Central memory CD4-positive, alpha-beta T cell (primary cell): ENCODE results near the gene U2AF2.

Experiments used
- DNase-seq: peaks from one replicate; pipeline ENCODE4 v3.0.0; 2022

The U2AF2 gene

DNA sequence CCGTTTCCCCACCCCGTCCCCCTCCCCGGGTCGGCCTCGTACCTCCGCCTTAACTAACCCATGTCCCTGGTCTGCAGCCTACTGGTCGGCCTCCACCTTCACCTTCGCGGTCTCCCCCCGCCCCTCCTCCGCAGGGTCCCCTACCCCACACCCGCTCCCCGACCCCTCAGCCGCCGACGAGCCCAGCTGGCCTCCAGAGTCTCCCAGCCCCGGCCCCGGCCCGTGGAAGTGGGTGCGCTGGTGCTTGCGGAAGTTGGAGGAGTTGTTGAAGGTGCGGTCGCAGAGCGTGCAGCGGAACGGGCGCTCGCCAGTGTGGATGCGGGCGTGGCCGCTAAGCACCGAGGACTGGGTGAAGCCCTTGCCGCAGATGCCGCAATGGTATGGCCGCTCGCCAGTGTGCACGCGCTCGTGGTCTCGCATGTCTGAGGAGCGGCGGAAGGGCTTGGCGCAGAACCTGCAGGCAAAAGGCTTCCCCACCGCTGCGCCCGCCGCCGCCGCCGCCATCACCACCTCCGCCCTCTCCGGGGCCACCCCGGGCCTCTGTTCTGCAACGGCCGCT is 33.1 kb upstream of the U2AF2 start:
- no peak for DNase-seq

DNA sequence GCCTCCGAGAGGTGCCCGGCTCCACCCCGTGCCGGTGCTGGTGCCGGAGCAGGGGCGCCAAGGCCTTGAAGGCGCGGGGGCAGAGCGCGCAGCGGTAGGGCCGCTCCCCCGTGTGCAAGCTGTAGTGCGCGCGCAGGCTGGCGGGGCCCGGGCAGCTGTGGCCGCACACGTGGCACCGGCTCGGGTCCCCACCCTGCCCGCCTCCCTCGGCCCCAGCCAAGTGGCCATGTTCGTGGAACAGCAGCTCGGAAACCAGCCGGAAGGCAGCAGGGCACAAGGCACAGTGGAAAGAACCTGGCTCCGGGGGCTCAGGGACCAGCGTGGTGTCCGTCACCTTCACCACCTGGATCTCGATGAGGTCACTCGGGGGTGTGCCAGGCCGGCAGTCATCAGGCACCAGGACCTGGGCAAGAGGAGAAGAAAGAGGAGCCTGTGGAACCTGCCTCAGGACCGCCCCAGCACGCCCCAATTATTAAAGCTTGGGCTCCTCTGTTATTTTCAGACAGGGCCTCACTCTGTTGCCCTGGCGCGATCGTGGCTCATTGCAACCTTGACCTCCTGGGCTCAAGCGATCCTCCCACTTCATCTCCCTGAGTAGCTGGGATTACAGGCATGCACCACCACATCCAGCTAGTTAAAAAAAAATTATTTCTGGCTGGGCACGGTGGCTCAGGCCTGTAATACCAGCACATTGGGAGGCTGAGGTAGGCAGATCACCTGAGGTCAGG is 32.4 kb upstream of the U2AF2 start:
- DNase-seq: no peak

DNA sequence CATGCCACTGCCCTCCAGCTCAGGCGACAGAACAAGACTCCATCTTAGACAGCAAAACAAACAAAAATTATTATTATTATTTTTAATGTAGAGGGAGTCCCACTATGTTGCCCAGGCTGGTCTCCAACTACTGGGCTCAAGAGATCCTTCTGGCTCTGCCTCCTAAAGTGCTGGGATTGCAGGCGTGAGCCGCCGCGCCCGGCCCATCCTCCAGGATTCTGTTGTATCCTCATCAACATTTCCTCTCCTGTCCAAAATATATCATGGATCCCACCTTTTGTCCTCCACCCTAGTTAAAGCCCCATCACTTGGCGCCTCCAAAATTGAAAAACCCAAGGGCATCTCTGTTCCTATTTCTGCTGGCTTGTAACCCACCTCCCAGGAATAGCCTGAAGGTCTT is 31.7 kb upstream of the U2AF2 start:
- DNase-seq: no peak

DNA sequence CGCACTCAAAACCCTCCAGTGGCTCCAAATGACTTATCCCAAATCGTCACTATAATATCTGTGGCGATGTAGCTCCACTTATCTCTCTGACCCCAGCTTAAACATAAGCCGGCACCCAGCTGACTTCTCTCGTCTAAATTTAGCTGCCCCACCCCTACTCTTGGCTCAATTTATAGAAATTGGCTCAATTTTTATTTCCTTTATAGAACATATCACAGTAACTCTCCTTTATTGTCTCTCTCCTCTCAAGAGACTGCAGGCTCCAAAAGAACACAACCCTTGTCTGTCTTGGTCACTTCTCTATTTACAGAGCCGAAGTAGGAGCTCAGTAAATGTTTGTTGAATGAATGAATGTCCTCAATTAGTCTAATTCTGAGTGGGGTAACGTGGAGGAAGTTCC is 31.3 kb upstream of the U2AF2 start:
- no peak for DNase-seq

DNA sequence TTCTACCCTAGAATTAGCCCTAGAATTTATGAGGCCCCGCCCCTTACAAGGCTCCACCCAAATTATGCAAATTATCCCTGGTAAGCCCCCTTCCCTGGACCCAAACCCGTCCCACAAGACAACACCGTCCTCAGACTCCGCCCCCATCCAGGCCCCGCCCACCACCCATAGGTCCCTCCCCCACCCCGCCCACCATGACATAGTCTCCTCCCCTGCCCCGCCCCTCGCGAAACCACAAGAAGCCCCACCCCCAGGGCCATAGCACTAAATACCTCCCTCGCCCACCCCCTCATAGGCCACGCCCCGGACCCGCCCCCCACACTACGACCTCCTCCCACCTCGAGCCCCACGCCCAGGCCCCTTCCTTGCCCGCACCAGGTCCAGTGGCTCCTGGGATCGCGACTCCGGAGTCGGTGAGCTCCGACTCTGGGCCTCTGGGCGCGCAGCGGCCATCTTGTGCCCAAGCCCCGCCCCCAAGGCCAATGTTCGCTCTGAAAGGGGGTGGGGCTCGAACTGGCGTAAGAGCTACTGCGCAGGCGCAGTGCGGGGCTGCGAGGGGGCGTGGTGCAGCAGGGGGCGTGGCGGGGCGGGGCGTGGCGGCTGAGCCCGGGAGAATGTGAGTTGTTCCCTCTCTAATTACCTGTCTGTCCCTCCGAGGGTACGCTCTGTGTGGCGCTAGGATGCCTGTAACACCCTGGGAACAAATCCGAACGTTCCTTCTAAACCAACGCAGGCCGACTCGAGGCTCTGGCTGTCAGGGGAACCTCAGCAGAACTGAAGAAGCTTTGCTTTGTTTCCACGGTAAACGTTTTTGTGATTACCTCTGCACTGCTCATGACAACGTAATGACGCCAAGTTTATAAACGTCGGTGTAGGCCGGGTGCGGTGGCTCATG is 30.5 kb upstream of the U2AF2 start, which contains the start of gene ZNF784:
Gene ZNF784, minus strand, starts transcription at position 458 of the 895 bp plus-strand sequence. Its CDS starts 5 bp downstream, at position 453.
- peak; percentile 92 for DNase-seq

DNA sequence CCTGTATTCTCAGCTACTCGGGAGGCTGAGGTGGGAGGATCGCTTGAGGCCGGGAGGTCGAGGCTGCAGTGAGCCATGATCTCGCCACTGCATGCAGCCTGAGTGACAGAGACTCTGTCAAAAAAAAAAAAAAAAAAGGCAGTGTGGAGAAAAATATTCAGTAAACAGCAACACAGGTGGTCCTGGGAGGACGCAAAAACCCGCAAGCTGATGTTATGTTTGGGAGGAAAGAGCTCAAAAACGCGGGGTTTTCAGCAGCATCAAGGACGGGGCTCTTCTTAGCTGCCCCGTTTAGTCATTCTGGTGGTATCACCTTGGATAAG is 29.9 kb upstream of the U2AF2 start:
- DNase-seq: no peak

DNA sequence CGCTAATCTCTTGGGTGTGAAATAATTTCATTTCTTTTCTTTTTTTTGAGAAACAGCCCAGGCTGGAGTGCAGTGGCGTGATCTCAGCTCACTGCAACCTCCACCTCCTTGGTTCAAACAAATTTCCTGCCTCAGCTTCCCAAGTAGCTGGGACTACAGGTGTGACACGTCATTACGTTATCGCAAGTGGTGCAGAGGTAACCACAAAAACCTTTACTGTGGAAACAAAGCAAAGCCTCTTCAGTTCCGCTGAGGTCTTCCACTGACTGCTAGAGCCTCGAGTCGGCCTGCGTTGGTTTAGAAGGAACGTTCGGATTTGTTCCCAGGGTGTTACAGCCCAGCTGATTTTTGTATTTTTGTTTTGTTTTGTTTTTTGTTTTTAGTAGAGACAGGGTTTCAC is 28.5 kb upstream of the U2AF2 start:
- peak; percentile 91 for DNase-seq

DNA sequence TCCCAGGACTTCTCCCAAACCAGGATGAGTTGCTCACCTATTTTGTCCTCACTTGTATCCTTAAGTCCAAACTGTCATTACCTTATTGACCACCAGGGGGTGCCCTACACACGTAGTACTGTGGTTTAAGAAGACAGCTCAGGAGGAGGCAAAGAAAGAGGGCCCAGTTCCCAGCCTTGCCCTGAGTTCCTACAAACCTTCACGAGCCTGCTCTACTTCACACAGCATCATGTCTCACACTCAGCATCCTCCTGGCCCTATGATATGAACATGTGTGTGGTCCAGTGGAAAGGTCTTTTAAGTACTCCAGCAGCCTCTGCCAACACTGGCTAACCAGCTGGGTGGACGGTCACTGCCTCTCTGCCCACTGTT is 22.4 kb upstream of the U2AF2 start:
- peak; percentile 86 for DNase-seq

DNA sequence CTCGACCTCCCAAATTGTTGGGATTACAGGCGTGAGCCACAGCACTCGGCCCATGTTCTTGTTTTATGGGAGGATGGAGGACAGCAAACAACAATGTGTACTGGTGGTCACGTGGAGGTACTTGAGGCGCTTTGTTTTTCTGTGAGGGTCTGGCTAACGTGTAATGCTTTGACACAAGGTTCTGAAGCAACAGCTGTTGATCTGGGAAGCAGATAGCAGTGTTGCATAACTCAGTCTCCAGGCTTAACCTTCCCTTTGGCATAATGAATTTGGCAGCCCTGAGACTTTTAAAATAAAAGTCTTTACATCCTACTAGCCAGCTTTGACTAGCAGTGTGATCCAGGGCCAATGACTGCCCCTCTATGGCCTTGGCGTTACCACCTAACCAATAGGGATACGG is 21.0 kb upstream of the U2AF2 start:
- DNase-seq: no peak

DNA sequence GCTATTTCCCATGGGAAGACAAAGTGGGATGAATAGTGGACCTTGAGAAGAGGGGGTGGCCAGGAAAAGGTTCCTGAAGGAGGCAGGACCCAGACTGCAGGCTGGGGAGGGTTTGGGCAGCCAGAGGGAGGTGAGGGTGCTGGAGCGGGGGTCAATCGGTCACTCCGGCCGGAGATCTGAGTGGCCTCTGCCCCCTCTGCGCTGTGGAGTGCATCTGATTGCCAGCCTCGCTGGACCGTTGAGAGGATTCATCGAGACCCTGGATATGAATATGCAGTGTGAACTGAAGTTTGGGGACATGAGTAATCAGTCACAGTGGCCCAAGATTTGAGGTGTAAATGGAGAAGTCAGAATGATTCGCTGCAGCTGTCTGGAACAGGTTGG is 19.5 kb upstream of the U2AF2 start:
- DNase-seq: no peak

DNA sequence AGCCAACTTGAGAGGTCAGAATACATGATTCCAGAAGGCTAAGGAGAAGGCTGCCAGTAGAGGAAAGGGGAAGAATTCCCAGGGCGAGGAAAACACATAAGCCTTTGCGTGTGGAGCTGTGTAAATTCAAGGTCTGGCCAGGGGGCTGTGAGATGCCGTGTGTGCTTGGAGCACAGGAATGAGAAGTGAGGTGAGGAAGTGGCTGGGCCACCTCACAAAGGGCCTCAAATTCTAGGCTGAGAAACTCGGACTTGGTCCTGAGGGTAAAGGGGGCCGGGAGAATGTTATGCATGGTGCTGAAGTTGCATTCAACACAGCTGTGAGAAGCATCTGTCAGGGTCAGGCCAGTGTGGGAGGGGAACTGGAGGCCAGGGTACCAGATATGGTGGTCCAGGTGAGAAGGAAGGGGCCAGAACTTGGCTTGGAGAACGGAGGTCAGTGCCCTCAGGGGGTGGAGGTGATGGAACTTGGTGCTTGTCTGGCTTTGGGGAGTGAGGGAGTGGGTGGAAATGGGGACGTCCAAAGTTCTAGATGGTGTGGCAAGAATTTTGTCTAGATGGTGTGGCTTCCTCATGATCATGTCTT is 18.9 kb upstream of the U2AF2 start:
- no peak for DNase-seq

DNA sequence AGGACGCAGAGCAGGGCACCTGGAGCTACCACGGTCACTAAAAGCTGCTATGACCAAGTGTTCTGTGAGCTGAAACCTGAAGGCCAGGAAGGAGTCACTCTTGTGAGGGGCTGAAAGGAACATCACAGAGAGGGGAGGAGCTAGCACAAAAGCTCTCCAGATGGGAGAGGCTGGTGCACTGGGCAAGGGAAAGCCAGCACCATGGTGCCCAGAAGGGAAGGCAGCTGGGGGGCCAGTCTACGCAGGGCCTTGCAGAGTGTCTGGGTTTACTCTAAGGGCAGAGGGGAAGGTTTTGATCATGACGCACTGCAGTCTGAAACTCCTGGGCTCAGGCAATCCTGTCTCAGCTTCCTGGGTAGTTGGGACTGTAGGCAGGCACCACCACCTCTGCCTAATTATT is 18.1 kb upstream of the U2AF2 start:
- no peak for DNase-seq

DNA sequence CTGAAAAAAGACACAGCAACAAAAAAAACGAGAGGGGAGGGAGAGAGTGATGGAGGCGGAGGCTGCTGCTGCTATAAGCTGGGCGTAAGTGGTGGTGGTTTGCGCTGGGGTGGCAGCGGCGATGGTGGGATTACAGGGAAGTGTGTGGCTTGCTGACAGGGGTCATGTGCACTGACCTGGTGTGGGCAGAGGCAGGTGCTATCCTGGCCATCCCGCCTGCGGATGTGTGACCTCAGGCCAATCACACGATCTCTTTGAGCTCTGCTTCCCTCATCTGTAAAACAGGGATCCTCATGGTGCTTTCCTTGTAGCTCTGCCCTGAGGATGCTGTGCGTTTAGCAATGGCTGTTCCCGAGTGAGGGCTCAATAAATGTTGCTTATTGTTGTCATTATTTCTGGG is 17.3 kb upstream of the U2AF2 start:
- no peak for DNase-seq

DNA sequence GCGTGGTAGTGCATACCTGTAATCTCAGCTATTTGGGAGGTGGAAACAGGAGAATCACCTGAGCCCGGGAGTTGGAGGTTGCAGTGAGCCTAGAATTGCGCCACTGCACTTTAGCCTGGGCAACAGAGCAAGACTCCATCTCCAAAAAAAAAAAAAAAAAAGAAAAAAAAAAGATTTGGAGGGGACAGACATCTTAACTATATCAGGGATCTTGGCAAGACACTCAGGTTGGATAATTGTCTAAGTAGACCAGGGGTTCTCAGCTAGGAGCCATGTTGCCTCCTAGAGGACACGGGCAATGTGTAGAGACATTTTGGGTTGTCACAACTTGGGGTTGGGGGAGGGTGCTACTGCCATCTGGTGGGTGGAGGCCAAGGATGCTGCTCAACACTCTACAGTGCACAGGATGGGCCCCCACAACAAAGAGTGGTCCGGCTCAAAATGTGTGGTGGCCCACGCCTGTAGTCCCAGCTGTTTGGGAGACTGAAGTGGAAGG is 15.9 kb upstream of the U2AF2 start:
- peak; percentile 49 for DNase-seq

DNA sequence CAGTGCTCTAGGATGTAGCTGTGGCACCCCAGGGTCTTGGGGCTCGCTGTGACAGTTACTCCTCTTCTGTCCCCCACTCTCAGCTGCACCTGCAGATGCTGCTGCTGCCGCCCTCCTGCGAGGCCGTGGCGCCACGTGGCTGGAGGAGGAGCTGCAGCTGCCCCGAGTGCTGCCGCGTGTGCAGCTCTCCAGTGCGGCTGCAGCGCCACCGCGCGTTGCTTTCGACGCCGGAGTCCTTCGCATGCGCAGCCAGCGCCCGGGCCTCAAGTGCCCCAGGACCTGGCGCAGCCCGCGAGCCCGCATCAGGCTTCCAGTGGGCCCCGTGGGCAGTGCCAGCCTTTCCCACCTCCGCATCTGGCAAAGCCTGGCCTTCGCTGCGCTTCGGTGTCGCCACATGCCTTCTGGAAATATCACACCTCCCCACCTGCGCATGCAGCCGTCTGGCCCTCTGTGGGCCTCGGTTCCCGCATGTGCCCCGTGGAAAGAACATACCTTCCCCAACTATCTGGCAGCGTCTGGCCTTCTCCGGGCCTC is 14.7 kb upstream of the U2AF2 start:
- peak; percentile 75 for DNase-seq

DNA sequence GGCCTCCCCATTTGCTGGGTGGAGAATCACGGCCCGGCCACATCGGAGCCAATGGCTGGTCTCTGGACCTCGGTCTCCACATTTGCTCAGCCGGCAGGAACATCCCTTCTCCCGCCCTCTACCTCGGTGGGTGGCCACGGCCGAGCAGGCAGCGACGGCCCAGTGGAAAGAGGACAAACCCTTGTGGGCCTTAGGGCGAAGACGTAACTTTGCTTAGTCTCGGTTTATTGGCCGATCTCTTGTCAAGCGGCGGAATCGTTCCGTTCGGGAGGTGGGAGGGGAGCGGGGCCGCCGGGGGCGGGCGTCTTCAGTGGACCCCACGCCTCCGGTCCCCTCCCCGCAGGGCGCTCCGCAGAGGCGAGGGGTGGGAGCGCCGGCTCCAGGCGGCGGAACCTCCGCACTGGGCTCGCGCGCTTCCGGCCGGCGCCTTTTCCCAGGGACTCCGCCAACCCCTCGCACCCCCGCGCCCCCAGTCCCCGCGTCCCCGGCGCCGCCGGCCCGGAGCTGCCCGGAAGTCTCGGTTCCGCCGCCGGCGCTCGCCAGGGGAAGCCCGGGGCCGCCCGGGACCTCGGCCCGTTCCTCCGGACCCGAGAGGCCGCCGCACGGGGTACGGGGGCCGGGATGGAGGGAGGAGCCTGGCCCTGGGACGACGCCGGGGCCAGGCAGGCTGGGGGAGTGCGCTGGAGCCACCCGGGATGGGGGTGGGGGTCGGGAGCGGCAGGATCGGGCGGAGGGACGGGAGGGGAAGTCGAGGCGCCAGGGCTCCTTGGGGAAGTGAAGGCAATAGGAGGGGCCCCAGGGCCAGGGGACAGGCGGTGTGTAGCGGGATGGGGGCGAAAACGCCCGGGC is 14.0 kb upstream of the U2AF2 start, which contains the start of gene ZNF580:
Gene ZNF580, plus strand, starts transcription at position 426 of the 849 bp plus-strand sequence. CDS start 1,507 bp downstream, outside the sequence.
- peak; percentile 40 for DNase-seq

DNA sequence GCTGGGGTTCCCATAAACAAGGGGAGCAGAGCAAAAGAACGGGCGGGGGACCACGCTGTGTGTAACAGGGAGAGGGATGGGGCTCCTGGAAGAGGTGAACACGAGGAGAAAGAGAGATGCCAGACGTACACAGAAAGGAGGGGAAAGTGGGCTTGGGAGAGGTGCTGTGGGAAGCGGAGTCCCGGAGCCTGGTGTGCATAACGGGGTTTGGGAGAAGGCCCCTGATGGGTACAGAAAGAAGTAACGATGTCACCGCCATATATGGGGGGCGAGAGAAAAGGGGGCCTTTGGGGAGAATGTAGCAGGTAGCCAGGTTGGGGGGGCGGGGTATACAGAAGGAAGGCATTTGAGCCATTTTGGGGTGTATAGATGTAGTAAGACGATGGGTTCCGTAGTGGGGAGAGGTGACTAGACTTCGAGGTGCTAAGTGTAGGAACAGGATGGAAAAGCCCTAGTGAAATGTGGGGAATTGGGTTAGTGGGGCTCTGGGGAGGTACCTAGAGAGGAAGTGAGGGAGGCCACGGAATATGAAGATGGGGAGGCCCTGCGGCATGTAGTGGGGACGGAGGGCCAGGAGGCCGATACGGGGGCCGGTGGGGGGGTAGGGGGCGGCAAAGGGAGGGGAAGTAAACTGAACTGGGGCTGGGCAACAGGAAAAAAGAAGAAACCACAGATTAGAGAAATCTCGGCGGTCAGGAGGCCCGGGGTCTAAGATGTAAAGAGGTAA is 13.2 kb upstream of the U2AF2 start:
- peak; percentile 22 for DNase-seq

DNA sequence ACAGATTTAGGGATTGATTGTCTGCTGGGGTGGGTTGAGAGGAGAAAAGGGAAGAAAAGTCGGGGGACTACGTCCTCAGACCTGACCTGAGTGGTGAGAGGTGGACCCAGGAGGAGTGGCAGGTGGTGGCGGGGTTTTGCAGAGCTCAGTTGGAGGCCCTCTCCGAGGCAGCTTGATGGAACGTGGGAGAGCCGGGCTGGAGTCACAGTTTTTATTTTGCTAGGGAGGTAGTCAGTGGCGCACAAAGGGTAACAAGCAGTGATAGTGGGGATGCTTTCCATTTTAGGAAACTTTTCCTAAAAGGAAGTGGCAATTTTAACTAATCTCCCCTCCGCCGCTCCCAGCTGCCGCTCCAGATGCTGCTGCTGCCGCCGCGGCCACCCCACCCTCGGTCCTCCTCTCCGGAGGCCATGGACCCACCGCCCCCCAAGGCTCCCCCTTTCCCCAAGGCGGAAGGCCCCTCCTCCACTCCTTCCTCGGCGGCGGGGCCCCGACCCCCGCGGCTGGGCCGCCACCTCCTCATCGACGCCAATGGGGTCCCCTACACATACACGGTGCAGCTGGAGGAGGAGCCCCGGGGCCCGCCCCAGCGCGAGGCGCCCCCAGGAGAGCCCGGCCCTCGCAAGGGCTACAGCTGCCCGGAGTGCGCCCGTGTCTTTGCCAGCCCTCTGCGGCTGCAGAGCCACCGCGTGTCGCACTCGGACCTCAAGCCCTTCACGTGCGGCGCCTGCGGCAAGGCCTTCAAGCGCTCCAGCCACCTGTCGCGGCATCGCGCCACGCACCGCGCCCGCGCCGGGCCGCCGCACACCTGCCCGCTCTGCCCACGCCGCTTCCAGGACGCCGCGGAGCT is 12.5 kb upstream of the U2AF2 start:
- no peak for DNase-seq

DNA sequence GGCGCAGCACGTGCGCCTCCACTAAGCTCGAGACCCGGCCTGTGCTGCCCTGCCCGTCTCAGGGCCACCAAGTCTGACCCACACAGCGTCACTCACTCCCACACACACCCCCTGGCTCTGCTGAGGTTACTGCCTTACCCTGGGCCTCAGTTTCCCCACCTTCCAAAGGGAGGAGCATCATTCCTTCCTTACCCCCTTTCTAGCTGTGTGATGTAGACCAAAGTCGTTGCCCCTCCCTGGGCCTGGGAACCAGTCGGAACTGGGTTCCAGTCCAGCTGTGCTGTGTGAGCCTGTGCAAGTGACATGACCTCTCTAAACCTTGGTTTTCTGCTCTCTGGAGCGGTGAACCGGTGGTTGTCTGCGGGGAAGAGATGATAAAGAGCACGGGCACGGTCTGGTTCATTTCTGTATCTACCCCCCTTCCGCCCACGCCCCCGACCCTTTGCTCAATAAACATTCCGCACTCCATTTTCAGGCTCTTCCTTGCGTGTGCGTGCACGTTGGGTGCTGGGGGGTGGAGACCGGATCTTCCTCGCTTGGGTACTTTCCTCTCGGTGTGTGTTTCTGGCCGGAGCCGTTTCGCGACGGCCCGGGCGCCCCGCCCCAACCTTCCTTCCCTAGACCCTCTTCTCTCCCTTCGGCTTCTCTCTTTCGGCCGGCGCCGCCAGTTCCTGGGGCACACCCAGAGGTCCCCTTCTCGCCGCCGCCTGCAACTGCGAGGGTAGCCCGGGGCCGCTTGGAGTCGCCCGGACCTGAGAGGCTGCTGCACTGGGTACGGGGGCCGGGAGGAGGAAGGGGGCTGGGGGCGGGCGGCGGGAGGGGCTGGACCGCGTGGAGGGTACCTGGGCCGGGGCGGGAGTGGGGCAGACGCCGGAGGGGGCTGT is 11.6 kb upstream of the U2AF2 start, which contains the start of gene ZNF581:
Gene ZNF581, plus strand, starts transcription at position 647 of the 884 bp plus-strand sequence. CDS start 923 bp downstream, outside the sequence.
- peak; percentile 76 for DNase-seq
